IMR-90 (cell line): ENCODE data around the gene COL13A1. TPM values are rescaled to one million over a fixed set of nuclear protein-coding genes. Genes with fewer than 3 reads are reported as not detected.

ENCODE experiments used
- ATAC-seq: fragments of 200-7000 bp; cut with Tn5 transposase; 2 replicates; pipeline ENCODE4 v1.9.1; 2020; ENCODE audit warnings: low read depth, mild to moderate bottlenecking, moderate library complexity
- BruUV-seq: library from RNA; stranded (reverse); fragments of 400-500 nt; replicated peaks from 2 replicates; lab custom pipeline; 2021; lab: Mats Ljungman, UMichigan
- CTCF ChIA-PET: fragments of 300-600 bp; formaldehyde crosslinking; extraction: SDS; loops from one replicate; lab custom pipeline; 2021; ENCODE audit warnings: antibody characterized with exemption; lab: Yijun Ruan, JAX
- POLR2A ChIA-PET: fragments of 300-600 bp; sonication (Branson Sonifier 250); formaldehyde crosslinking; loops from one replicate; lab custom pipeline; 2022; ENCODE audit warnings: antibody characterized with exemption; ENCODE audit not compliant: unreplicated experiment; lab: Charles Lee
- DNase-seq: peaks from one replicate; pipeline ENCODE4 v3.0.0; 2013
- H2AFZ ChIP-seq: replicated peaks from 2 replicates; pipeline ENCODE3; 2013; ENCODE audit warnings: low read length, mild to moderate bottlenecking; ENCODE audit not compliant: poor library complexity
- H2AK5ac ChIP-seq: 2 replicates; pipeline ENCODE4 v1.6.1; 2013; ENCODE audit warnings: low read depth, low read length, inconsistent platforms
- H2AK9ac ChIP-seq: replicated peaks from 2 replicates; pipeline ENCODE3; 2013; ENCODE audit warnings: mild to moderate bottlenecking, low read depth, low read length, moderate library complexity; ENCODE audit not compliant: poor library complexity
- H2BK120ac ChIP-seq: 2 replicates; pipeline ENCODE4 v1.6.1; 2013; ENCODE audit warnings: low read depth, low read length, inconsistent platforms
- H2BK15ac ChIP-seq: 3 replicates; pipeline ENCODE4 v1.6.1; 2013; ENCODE audit warnings: low read depth, low read length, inconsistent platforms
- H2BK20ac ChIP-seq: 2 replicates; pipeline ENCODE4 v1.6.1; 2013; ENCODE audit warnings: low read depth, mild to moderate bottlenecking, inconsistent platforms, low read length, moderate library complexity
- H2BK5ac ChIP-seq: 2 replicates; pipeline ENCODE4 v1.6.1; 2013; ENCODE audit warnings: mild to moderate bottlenecking, low read depth, low read length, inconsistent platforms; ENCODE audit not compliant: poor library complexity, severe bottlenecking
- H3K14ac ChIP-seq: replicated peaks from 2 replicates; pipeline ENCODE4 v1.6.1; 2013; ENCODE audit warnings: low read depth, low read length, inconsistent platforms
- H3K18ac ChIP-seq: 2 replicates; pipeline ENCODE4 v1.6.1; 2013; ENCODE audit warnings: low read depth, low read length, control low read depth
- H3K23ac ChIP-seq: 2 replicates; pipeline ENCODE4 v1.6.1; 2013; ENCODE audit warnings: low read depth, low read length, inconsistent platforms
- H3K27ac ChIP-seq: 2 replicates; pipeline ENCODE4 v1.5.1; 2013; ENCODE audit warnings: mild to moderate bottlenecking, control low read depth, low read length; ENCODE audit not compliant: insufficient read depth
- H3K27me3 ChIP-seq: 2 replicates; pipeline ENCODE4 v1.6.1; 2013; ENCODE audit warnings: low read length; ENCODE audit not compliant: control insufficient read depth, insufficient read depth
- H3K36me3 ChIP-seq: 2 replicates; pipeline ENCODE4 v1.6.1; 2013; ENCODE audit warnings: low read length, mixed read lengths; ENCODE audit not compliant: control insufficient read depth, insufficient read depth
- H3K4ac ChIP-seq: 2 replicates; pipeline ENCODE4 v1.6.1; 2013; ENCODE audit warnings: low read depth, low read length, inconsistent platforms
- H3K4me1 ChIP-seq: 2 replicates; pipeline ENCODE4 v1.6.1; 2013; ENCODE audit warnings: low read length, mixed read lengths; ENCODE audit not compliant: control insufficient read depth, insufficient read depth
- H3K4me2 ChIP-seq: 2 replicates; pipeline ENCODE4 v1.6.1; 2013; ENCODE audit warnings: low read depth, mild to moderate bottlenecking, control low read depth, low read length, moderate library complexity
- H3K4me3 ChIP-seq: 2 replicates; pipeline ENCODE4 v1.5.1; 2013; ENCODE audit warnings: low read depth, mild to moderate bottlenecking, control low read depth, low read length, moderate library complexity; ENCODE audit not compliant: insufficient read depth
- H3K56ac ChIP-seq: 2 replicates; pipeline ENCODE4 v1.6.1; 2013; ENCODE audit warnings: low read length, inconsistent platforms; ENCODE audit not compliant: insufficient read depth; ENCODE audit errors: extremely low read depth
- H3K79me1 ChIP-seq, 2 experiments: 2 replicates each; pipeline ENCODE4 v1.6.1; 2013; ENCODE audit warnings: low read length in 2 of 2, inconsistent platforms in 1 of 2, low read depth in 1 of 2
- H3K9ac ChIP-seq: 2 replicates; pipeline ENCODE4 v1.6.1; 2013; ENCODE audit warnings: low read depth, low read length, control low read depth
- H3K9me1 ChIP-seq: 2 replicates; pipeline ENCODE4 v1.6.1; 2013; ENCODE audit warnings: low read length, inconsistent platforms; ENCODE audit not compliant: insufficient read depth
- H3K9me3 ChIP-seq: 2 replicates; pipeline ENCODE4 v1.6.1; 2013; ENCODE audit warnings: low read length; ENCODE audit not compliant: control insufficient read depth, insufficient read depth
- H4K20me1 ChIP-seq: 2 replicates; pipeline ENCODE4 v1.6.1; 2013; ENCODE audit warnings: low read length, inconsistent platforms; ENCODE audit not compliant: insufficient read depth
- H4K5ac ChIP-seq: 2 replicates; pipeline ENCODE4 v1.6.1; 2013; ENCODE audit warnings: mild to moderate bottlenecking, low read depth, low read length, control low read depth
- H4K8ac ChIP-seq, 2 experiments: 2 replicates each; pipeline ENCODE4 v1.6.1; 2013; ENCODE audit warnings: low read depth in 2 of 2, low read length in 2 of 2, control low read depth in 1 of 2, inconsistent platforms in 1 of 2
- H4K91ac ChIP-seq: 2 replicates; pipeline ENCODE4 v1.6.1; 2013; ENCODE audit warnings: low read depth, low read length, inconsistent platforms; ENCODE audit not compliant: insufficient read depth
- BHLHE40 ChIP-seq: fragments of 150-350 bp; IDR thresholded peaks from 2 replicates; pipeline ENCODE4 v1.6.1; 2016; ENCODE audit warnings: mild to moderate bottlenecking, low read depth, low read length
- CEBPB ChIP-seq: IDR thresholded peaks from 2 replicates; pipeline ENCODE4 v1.6.1; 2012; ENCODE audit warnings: low read depth, low read length, improper control_type of control experiment
- CTCF ChIP-seq: conservative IDR thresholded peaks from 2 replicates; pipeline ENCODE4 v1.5.1; 2012; ENCODE audit warnings: mild to moderate bottlenecking, low read depth, low read length, improper control_type of control experiment
- ELK1 ChIP-seq: fragments of 150-350 bp; IDR thresholded peaks from 2 replicates; pipeline ENCODE4 v1.6.1; 2016; ENCODE audit warnings: low read depth, mild to moderate bottlenecking, low read length, moderate library complexity, borderline replicate concordance
- FOS ChIP-seq: fragments of 150-350 bp; IDR thresholded peaks from 2 replicates; pipeline ENCODE4 v1.6.1; 2016; ENCODE audit warnings: low read depth, low read length
- MAZ ChIP-seq: IDR thresholded peaks from 2 replicates; pipeline ENCODE4 v1.6.1; 2012; ENCODE audit warnings: low read depth, mild to moderate bottlenecking, low read length, improper control_type of control experiment, moderate library complexity, borderline replicate concordance
- MXI1 ChIP-seq: IDR thresholded peaks from 2 replicates; pipeline ENCODE4 v1.6.1; 2012; ENCODE audit warnings: low read depth, mild to moderate bottlenecking, low read length, moderate library complexity, borderline replicate concordance
- POLR2A ChIP-seq: IDR thresholded peaks from 2 replicates; pipeline ENCODE4 v1.6.1; 2012; ENCODE audit warnings: mild to moderate bottlenecking, low read depth, low read length
- RAD21 ChIP-seq: IDR thresholded peaks from 2 replicates; pipeline ENCODE4 v1.6.1; 2012; ENCODE audit warnings: low read length, improper control_type of control experiment
- RCOR1 ChIP-seq: IDR thresholded peaks from 2 replicates; pipeline ENCODE4 v1.6.1; 2012; ENCODE audit warnings: mild to moderate bottlenecking, low read length, improper control_type of control experiment; ENCODE audit not compliant: insufficient replicate concordance
- SMC3 ChIP-seq: fragments of 150-350 bp; IDR thresholded peaks from 2 replicates; pipeline ENCODE4 v1.6.1; 2016; ENCODE audit warnings: low read depth, mild to moderate bottlenecking, antibody characterized with exemption, low read length, moderate library complexity
- USF2 ChIP-seq: fragments of 150-350 bp; IDR thresholded peaks from 2 replicates; pipeline ENCODE4 v1.6.1; 2017; ENCODE audit warnings: mild to moderate bottlenecking, antibody characterized with exemption, low read length, low read depth
- WGBS, 2 experiments: methylation state at CpG; one replicate each; pipeline versions ENCODE4 v1.1.5 to v1.1.7; 2013; ENCODE audit warnings: missing lambda C conversion rate in 2 of 2; ENCODE audit not compliant: insufficient read length in 1 of 2; ENCODE audit errors: extremely low coverage in 2 of 2; 5-methylcytosine and 5-hydroxymethylcytosine counted together
- dilution Hi-C: fragments of 300-500 bp; cut with HindIII; formaldehyde crosslinking; loops from one replicate; pipeline ENCODE4 v1.14.3; 2018; ENCODE audit warnings: low sequenced_read_pairs; ENCODE audit not compliant: unreplicated experiment
- in situ Hi-C: fragments of 300-500 bp; cut with MboI; formaldehyde crosslinking; loops from 3 replicates; pipeline ENCODE4 v1.14.3; 2019; ENCODE audit warnings: low sequenced_read_pairs, inconsistent platforms, mixed read lengths
- intact Hi-C: fragments of 100-400 bp; cut with micrococcal nuclease; formaldehyde crosslinking; loops from 2 replicates; pipeline ENCODE4 v1.10.0; 2022
- polyA plus RNA-seq, 3 experiments: library from polyadenylated mRNA; depleted of rRNA; stranded (reverse); fragments of >200 nt; gene quantifications; 2 replicates each; pipeline ENCODE4 v1.2.3, GENCODE V29; 2012; ENCODE audit warnings: low replicate concordance in 1 of 3
- total RNA-seq: library from RNA; depleted of rRNA; stranded (reverse); fragments of >200 nt; gene quantifications from 2 replicates; pipeline ENCODE4 v1.2.3, GENCODE V29; 2012

Gene COL13A1
- total and polyA plus RNA-seq, 2 of the 4 experiments (the other 2 are of a cell fraction), result 12.2 to 31.3 TPM

- no peak overlapping the region for H2BK5ac ChIP-seq
- in situ Hi-C loops, result no loop called here
- no peaks in the 10 kb centered on the region for H3K9me3 ChIP-seq
- H3K9ac ChIP-seq, result no peak overlapping the region
- no peaks in the 10 kb centered on the region for H3K36me3 ChIP-seq
- H2AK5ac ChIP-seq, result no peak overlapping the region
- H3K4ac ChIP-seq, result no peak overlapping the region
- WGBS, 2 experiments, result no CpG with 5 or more reads among the region's 7 CpGs
- TF ChIP-seq ELK1, result no peak
- no peak for TF ChIP-seq USF2
- no peak for TF ChIP-seq MAZ
- TF ChIP-seq RAD21, result no peak
- TF ChIP-seq CTCF, result no peak
- TF ChIP-seq POLR2A, result no peak
- no peak for TF ChIP-seq SMC3
- no peak for TF ChIP-seq BHLHE40
- TF ChIP-seq CEBPB, result no peak
- no peak for TF ChIP-seq FOS
- TF ChIP-seq MXI1, result no peak
- TF ChIP-seq RCOR1, result no peak
- H4K91ac ChIP-seq, result no peak overlapping the region
- H2AK9ac ChIP-seq, result no peak overlapping the region
- dilution Hi-C loops, result no loop called here
- no peak overlapping the region for H3K27ac ChIP-seq
- no peak overlapping the region for H3K23ac ChIP-seq
- no peak overlapping the region for H3K4me2 ChIP-seq
- peaks cover 10 to 64% of the 10 kb centered on the region in 2 experiments for H3K79me1 ChIP-seq
- no peaks in the 10 kb centered on the region for H3K27me3 ChIP-seq
- DNase-seq, result no peak
- H2BK120ac ChIP-seq, result no peak overlapping the region
- intact Hi-C loops, result no loop called here
- peaks cover 22% of the 10 kb centered on the region for H3K4me1 ChIP-seq
- no peak overlapping the region for H3K18ac ChIP-seq
- no peaks in the 10 kb centered on the region for H4K20me1 ChIP-seq
- no peak overlapping the region for H4K5ac ChIP-seq
- H3K4me3 ChIP-seq, result no peak overlapping the region
- H2AFZ ChIP-seq, result no peak overlapping the region
- H2BK20ac ChIP-seq, result no peak overlapping the region
- peaks cover 23% of the 10 kb centered on the region for H3K9me1 ChIP-seq
- no peak overlapping the region for H2BK15ac ChIP-seq
- POLR2A ChIA-PET, result no interaction called here
- H4K8ac ChIP-seq, result no peak overlapping the region
- no peak for ATAC-seq
- CTCF ChIA-PET, result no interaction called here
- H3K56ac ChIP-seq, result no peak overlapping the region
- BruUV-seq, result no TSS peak
- no peak overlapping the region for H3K14ac ChIP-seq
Measured at GRCh38 chr10:69849825-69850224, 48.1 kb downstream of the COL13A1 start.
